ENCODE results near the gene SLC39A13.

Gene SLC39A13

DNA sequence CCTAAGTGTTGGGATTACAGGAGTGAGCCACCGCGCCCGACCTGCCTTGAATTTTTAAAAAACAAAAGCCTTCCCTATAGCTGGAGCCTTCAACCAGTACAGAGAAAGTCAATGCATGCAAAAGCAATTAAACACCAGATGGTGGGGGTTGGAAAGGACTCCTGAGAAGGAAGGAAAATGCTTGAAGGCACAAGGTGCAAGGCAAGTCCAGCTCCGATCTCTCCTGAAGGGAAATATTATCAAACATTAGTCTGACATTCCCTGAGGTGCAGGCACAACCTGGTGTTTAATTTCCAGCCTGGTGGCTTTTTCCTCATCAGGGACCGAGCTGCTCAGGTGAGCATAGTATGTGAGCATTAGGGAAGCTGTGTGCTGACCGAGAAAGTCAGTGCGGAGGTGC lies 53.5 kb downstream of the SLC39A13 start:
- DNase-seq = no peak

DNA sequence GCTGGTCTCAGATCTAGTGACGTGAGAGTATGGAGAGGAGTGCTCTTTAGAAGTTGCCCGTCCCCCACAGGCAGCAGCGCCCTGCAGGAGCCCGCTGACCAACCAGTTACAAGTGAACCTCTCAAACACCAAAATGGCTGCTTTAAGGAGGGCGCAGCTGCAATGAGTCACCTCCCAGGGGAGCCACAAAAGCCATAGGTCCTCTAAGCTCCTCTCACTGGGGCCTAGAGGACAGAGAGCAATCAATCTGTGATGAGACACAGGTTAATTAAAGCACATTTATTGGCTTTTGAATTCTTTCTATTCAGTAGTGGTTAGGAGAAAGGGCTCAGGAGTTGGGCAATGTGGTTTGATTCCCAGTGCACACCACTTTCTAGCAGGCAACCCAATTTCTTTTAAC lies 56.1 kb downstream of the SLC39A13 start:
- DNase-seq = no peak

All from NCI-H446 treated with DMSO at 0.1 percent for 48 hours (cell line).